ENCODE results near the gene KRTAP16-1. TPM values are rescaled to one million over a fixed set of nuclear protein-coding genes. Genes with fewer than 3 reads are reported as not detected.

KRTAP16-1 gene
- total RNA-seq: not detected in 2 replicates

GRCh38 chr17:41308918-41309359 is at the start of gene KRTAP16-1:
KRTAP16-1 (minus strand) TSS chr17:41309309; CDS start chr17:41309253, 56 bp downstream.

GRCh38 chr17:41350381-41350878 is 41.3 kb upstream of the KRTAP16-1 start, which contains the start of gene KRT33A:
KRT33A (minus strand) TSS chr17:41350828; CDS start chr17:41350767, 61 bp downstream.

GRCh38 chr17:41315204-41315794 is 6.2 kb upstream of the KRTAP16-1 start, which contains the start of gene KRTAP17-1:
KRTAP17-1 (minus strand) TSS chr17:41315710; CDS start chr17:41315650, 60 bp downstream.

GRCh38 chr17:41301916-41302901 is 6.9 kb downstream of the KRTAP16-1 start, which contains the start of gene KRTAP29-1:
KRTAP29-1 (minus strand) TSS chr17:41302851; CDS start chr17:41302851, 0 bp downstream.

GRCh38 chr17:41275648-41276190 is 33.4 kb downstream of the KRTAP16-1 start, which contains the start of gene KRTAP9-7:
KRTAP9-7 (plus strand) TSS chr17:41275698; CDS start chr17:41275698, 0 bp downstream.

GRCh38 chr17:41265078-41265477 is 44.0 kb downstream of the KRTAP16-1 start, which contains the start of gene KRTAP9-6:
KRTAP9-6 (plus strand) TSS chr17:41265378; CDS start chr17:41265378, 0 bp downstream.

Other genes with a start within 250 kb of the KRTAP16-1 start
- gene KRTAP2-3, start 249.2 kb downstream of the KRTAP16-1 start, total RNA-seq: 0.21 and 0.84 TPM in 2 replicates
- not detected in 2 replicates for gene KRTAP2-4, start 243.4 kb downstream of the KRTAP16-1 start, total RNA-seq
- not detected in 2 replicates for gene KRTAP4-7, start 225.2 kb downstream of the KRTAP16-1 start, total RNA-seq
- not detected in 2 replicates for gene KRTAP4-8, start 211.2 kb downstream of the KRTAP16-1 start, total RNA-seq
- not detected in 2 replicates for gene KRTAP4-16, start 207.1 kb downstream of the KRTAP16-1 start, total RNA-seq
- not detected in 2 replicates for gene KRTAP4-9, start 203.9 kb downstream of the KRTAP16-1 start, total RNA-seq
- not detected in 2 replicates for gene KRTAP4-11, start 190.9 kb downstream of the KRTAP16-1 start, total RNA-seq
- gene KRTAP4-12, start 185.1 kb downstream of the KRTAP16-1 start, total RNA-seq: not detected in 2 replicates
- not detected in 2 replicates for gene KRTAP4-6, start 168.8 kb downstream of the KRTAP16-1 start, total RNA-seq
- gene KRTAP4-5, start 159.5 kb downstream of the KRTAP16-1 start, total RNA-seq: not detected in 2 replicates
- not detected in 2 replicates for gene KRTAP4-4, start 148.6 kb downstream of the KRTAP16-1 start, total RNA-seq
- not detected in 2 replicates for gene KRTAP4-3, start 141.1 kb downstream of the KRTAP16-1 start, total RNA-seq
- not detected in 2 replicates for gene KRTAP4-2, start 131.1 kb downstream of the KRTAP16-1 start, total RNA-seq
- gene KRTAP4-1, start 124.4 kb downstream of the KRTAP16-1 start, total RNA-seq: not detected in 2 replicates
- gene KRTAP9-1, start 119.4 kb downstream of the KRTAP16-1 start, total RNA-seq: not detected in 2 replicates
- gene KRTAP9-2, start 82.7 kb downstream of the KRTAP16-1 start, total RNA-seq: not detected in 2 replicates
- gene KRTAP9-3, start 76.9 kb downstream of the KRTAP16-1 start, total RNA-seq: not detected in 2 replicates
- not detected in 2 replicates for gene KRTAP9-8, start 71.3 kb downstream of the KRTAP16-1 start, total RNA-seq
- gene KRTAP9-4, start 59.6 kb downstream of the KRTAP16-1 start, total RNA-seq: not detected in 2 replicates
- gene KRTAP9-9, start 53.9 kb downstream of the KRTAP16-1 start, total RNA-seq: not detected in 2 replicates
- not detected in 2 replicates for gene KRTAP9-6, start 43.9 kb downstream of the KRTAP16-1 start, total RNA-seq
- gene KRTAP9-7, start 33.6 kb downstream of the KRTAP16-1 start, total RNA-seq: not detected in 2 replicates
- not detected in 2 replicates for gene KRTAP29-1, start 6.5 kb downstream of the KRTAP16-1 start, total RNA-seq
- gene KRTAP17-1, start 6.4 kb upstream of the KRTAP16-1 start, total RNA-seq: not detected in 2 replicates
- 0.35 TPM in 1 of 2 replicates, not detected in the other for gene KRT33A, start 41.5 kb upstream of the KRTAP16-1 start, total RNA-seq
- gene KRT33B, start 60.5 kb upstream of the KRTAP16-1 start, total RNA-seq: not detected in 2 replicates
- 0.35 TPM in 1 of 2 replicates, not detected in the other for gene KRT34, start 73.0 kb upstream of the KRTAP16-1 start, total RNA-seq
- gene KRT31, start 88.3 kb upstream of the KRTAP16-1 start, total RNA-seq: 0.05 and 0.28 TPM in 2 replicates
- gene KRT37, start 115.3 kb upstream of the KRTAP16-1 start, total RNA-seq: not detected in 2 replicates
- gene KRT38, start 131.7 kb upstream of the KRTAP16-1 start, total RNA-seq: not detected in 2 replicates
- 0.21 TPM in 1 of 2 replicates, not detected in the other for gene KRT32, start 158.1 kb upstream of the KRTAP16-1 start, total RNA-seq
- not detected in 2 replicates for gene KRT35, start 171.8 kb upstream of the KRTAP16-1 start, total RNA-seq
- not detected in 2 replicates for gene KRT36, start 180.6 kb upstream of the KRTAP16-1 start, total RNA-seq
- 591 and 752 TPM in 2 replicates for gene KRT13, start 196.3 kb upstream of the KRTAP16-1 start, total RNA-seq
- 292 and 317 TPM in 2 replicates for gene KRT15, start 209.6 kb upstream of the KRTAP16-1 start, total RNA-seq
- gene KRT19, start 219.0 kb upstream of the KRTAP16-1 start, total RNA-seq: 4,405 and 5,932 TPM in 2 replicates